AG04449 (cell line): ENCODE data around the gene RNASET2.

Experiments used
- CTCF ChIA-PET: fragments of 350-600 bp; formaldehyde crosslinking; extraction: SDS; loops from one replicate; lab custom pipeline; 2021; ENCODE audit warnings: antibody characterized with exemption; lab: Yijun Ruan, JAX
- POLR2A ChIA-PET: fragments of 400-600, 350-600 bp; formaldehyde crosslinking; extraction: SDS; loops from one replicate; lab custom pipeline; 2020; ENCODE audit warnings: antibody characterized with exemption, inconsistent platforms; lab: Yijun Ruan, JAX
- DNase-seq: peaks from one replicate; pipeline ENCODE4 v3.0.0-alpha.2; 2010; ENCODE audit warnings: low read depth, low spot score
- H3K4me3 ChIP-seq: 2 replicates; pipeline ENCODE4 v1.5.1; 2011; ENCODE audit warnings: low read depth, mild to moderate bottlenecking, control low read depth, low read length
- CTCF ChIP-seq: IDR thresholded peaks from one replicate; pipeline ENCODE4 v1.5.1; 2011; ENCODE audit warnings: mild to moderate bottlenecking, moderate library complexity, low read length, control low read depth, inconsistent platforms; ENCODE audit not compliant: insufficient read depth; ENCODE audit errors: missing control alignments

RNASET2 gene

GRCh38 chr6:166938150-166938549, 18.2 kb downstream of the RNASET2 start:
- no peak for DNase-seq
- no peak overlapping the region for H3K4me3 ChIP-seq
- ChIA-PET POLR2A (no interaction called here), CTCF (no interaction called here)
- no peak for TF ChIP-seq CTCF

- ChIA-PET CTCF (no interaction called here), POLR2A (no interaction called here)
- H3K4me3 ChIP-seq = no peak overlapping the region
- TF ChIP-seq CTCF = no peak
- no peak for DNase-seq
These were observed 18.6 kb downstream of the RNASET2 start for GRCh38 chr6:166937746-166938145.

DNA sequence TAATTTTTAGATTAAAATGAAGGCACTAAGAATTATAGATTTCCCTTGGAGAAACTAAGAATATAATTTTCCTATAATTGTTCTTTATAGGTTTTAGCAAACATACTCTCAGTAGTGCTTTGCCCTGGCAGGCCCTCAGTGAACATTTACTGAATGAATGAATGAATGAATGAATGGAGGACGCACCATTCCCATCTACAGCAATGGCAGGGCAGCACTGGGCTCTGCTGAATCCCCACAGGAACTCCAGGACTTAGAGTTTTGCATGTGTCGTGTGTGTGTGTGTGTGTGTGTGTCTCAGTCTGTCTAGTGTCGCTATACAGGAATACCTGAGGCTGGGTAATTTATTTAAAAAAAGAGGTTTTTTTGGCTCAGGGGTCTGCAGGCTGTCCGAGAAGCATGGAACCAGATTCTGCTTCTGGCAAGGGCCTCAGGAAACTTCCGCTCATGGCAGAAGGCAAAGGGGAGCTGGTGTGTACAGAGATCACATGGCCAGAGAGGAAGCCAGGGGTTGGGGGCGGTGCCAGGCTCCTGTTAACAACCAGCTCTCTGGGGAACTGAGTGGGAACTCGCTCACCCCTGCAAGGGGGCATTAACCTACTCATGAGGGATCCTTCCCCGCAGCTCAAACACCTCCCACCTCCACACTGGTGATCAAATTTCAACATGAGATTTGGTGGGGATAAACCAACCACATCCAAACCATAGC, 20.1 kb downstream of the RNASET2 start:
- no peak for DNase-seq
- CTCF ChIA-PET = no interaction called here
- H3K4me3 ChIP-seq = no peak overlapping the region
- no peak for TF ChIP-seq CTCF
- POLR2A ChIA-PET = no interaction called here

- ChIA-PET POLR2A (no interaction called here), CTCF (interaction anchor here (2.0 kb wide), 1 partner anchor 161 kb away, joined by 4 read pairs; no protein-coding TSS in a partner anchor)
- no peak for TF ChIP-seq CTCF
- H3K4me3 ChIP-seq = no peak overlapping the region
- DNase-seq = no peak
These were observed 21.0 kb downstream of the RNASET2 start for GRCh38 chr6:166935353-166935752.

- POLR2A ChIA-PET = no interaction called here
- CTCF ChIA-PET = interaction anchor here (2.0 kb wide), 1 partner anchor 160 kb away, joined by 4 read pairs; no protein-coding TSS in a partner anchor
- no peak overlapping the region for H3K4me3 ChIP-seq
- TF ChIP-seq CTCF = no peak
- no peak for DNase-seq
These were observed 22.2 kb downstream of the RNASET2 start for GRCh38 chr6:166934174-166934573.

GRCh38 chr6:166933396-166933795, 23.0 kb downstream of the RNASET2 start:
- DNase-seq = no peak
- no peak overlapping the region for H3K4me3 ChIP-seq
- POLR2A ChIA-PET = no interaction called here
- no peak for TF ChIP-seq CTCF
- CTCF ChIA-PET = interaction anchor here (1.1 kb wide), 1 partner anchor 21 kb away, joined by 3 read pairs; no protein-coding TSS in a partner anchor
